ENCODE results near the gene RNF150. TPM values are rescaled to one million over a fixed set of nuclear protein-coding genes. Genes with fewer than 3 reads are reported as not detected.
"Not testable (repeated sequence)": the region's sequence is repeated elsewhere in the genome, so short reads cannot be mapped to it uniquely, and the experiment has no call there.

Gene RNF150
- total and polyA plus RNA-seq, 4 experiments from 2014 or later, result not detected

GRCh38 chr4:140837736-140838135 is 295.5 kb downstream of the RNF150 start:
- ChIA-PET CTCF (ENCODE audit: partially characterized antibody) (no interaction called here), POLR2A (ENCODE audit: partially characterized antibody) (no interaction called here)
- DNase-seq, result no peak
- H3K36me3 ChIP-seq (ENCODE audit: insufficient read depth, low read length), result no peaks in the 10 kb centered on the region
- Mint-ChIP-seq H3K27me3 (peaks cover 4% of the 10 kb centered on the region in 2 donors), H3K27ac (no peak overlapping the region), H3K4me1 (no peaks in the 10 kb centered on the region), H3K9me3 (no peaks in the 10 kb centered on the region), H3K36me3 (no peaks in the 10 kb centered on the region), H3K4me3 (no peak overlapping the region)
- H3K4me1 ChIP-seq (ENCODE audit: insufficient read depth, low read length), result no peaks in the 10 kb centered on the region
- H3K27me3 ChIP-seq (ENCODE audit: insufficient read depth, low read length), result no peaks in the 10 kb centered on the region
- H3K27ac ChIP-seq (ENCODE audit: low read depth, low read length), result no peak overlapping the region
- no peaks in the 10 kb centered on the region for H3K9me3 ChIP-seq (ENCODE audit: control insufficient read depth in 1 of 2, low read length in 2 of 2)
- no peak overlapping the region for H3K4me3 ChIP-seq (ENCODE audit: low read length in 2 of 2)
- intact Hi-C loops (cut with micrococcal nuclease), result no loop called here

- Mint-ChIP-seq H3K27me3 (peaks cover under 1 to 3% of the 10 kb centered on the region in 2 donors), H3K4me3 (no peak overlapping the region)
- CTCF ChIA-PET (ENCODE audit: partially characterized antibody), result no interaction called here
Measured at GRCh38 chr4:140834839-140835495, 298.3 kb downstream of the RNF150 start.

GRCh38 chr4:140833280-140833679 is 300.0 kb downstream of the RNF150 start:
- H3K9me3 Mint-ChIP-seq, result peaks cover 0 to 3% (median 0%) of the 10 kb centered on the region in 8 donors
- DNase-seq, result no peak
- H3K36me3 Mint-ChIP-seq, result no peaks in the 10 kb centered on the region
- no peak overlapping the region for H3K27ac Mint-ChIP-seq
- H3K27me3 Mint-ChIP-seq, result peaks cover 0 to 1% of the 10 kb centered on the region in 2 donors
- intact Hi-C loops (cut with micrococcal nuclease), result no loop called here
- ChIA-PET POLR2A (ENCODE audit: partially characterized antibody) (no interaction called here), CTCF (ENCODE audit: partially characterized antibody) (no interaction called here)
- H3K4me3 Mint-ChIP-seq, result no peak overlapping the region
- H3K4me1 Mint-ChIP-seq, result no peaks in the 10 kb centered on the region
- Histone ChIP-seq H3K27me3 (ENCODE audit: insufficient read depth, low read length) (no peaks in the 10 kb centered on the region), H3K4me1 (ENCODE audit: insufficient read depth, low read length) (no peaks in the 10 kb centered on the region), H3K36me3 (ENCODE audit: insufficient read depth, low read length) (no peaks in the 10 kb centered on the region), H3K27ac (ENCODE audit: low read depth, low read length) (no peak overlapping the region), H3K9me3 (ENCODE audit: control insufficient read depth in 1 of 2, low read length in 2 of 2) (no peaks in the 10 kb centered on the region), H3K4me3 (ENCODE audit: low read length in 2 of 2) (no peak overlapping the region)

More at GRCh38 chr4:140834839-140835495, 298.3 kb downstream of the RNF150 start:
- DNase-seq, result no peak
- Mint-ChIP-seq H3K9me3 (no peaks in the 10 kb centered on the region), H3K4me1 (no peaks in the 10 kb centered on the region), H3K27ac (no peak overlapping the region), H3K36me3 (no peaks in the 10 kb centered on the region)
- intact Hi-C loops (cut with micrococcal nuclease), result no loop called here
- no peaks in the 10 kb centered on the region for H3K27me3 ChIP-seq (ENCODE audit: insufficient read depth, low read length)
- no peaks in the 10 kb centered on the region for H3K9me3 ChIP-seq (ENCODE audit: control insufficient read depth in 1 of 2, low read length in 2 of 2)
- H3K4me3 ChIP-seq (ENCODE audit: low read length in 2 of 2), result no peak overlapping the region
- POLR2A ChIA-PET (ENCODE audit: partially characterized antibody), result no interaction called here
- no peaks in the 10 kb centered on the region for H3K4me1 ChIP-seq (ENCODE audit: insufficient read depth, low read length)
- H3K36me3 ChIP-seq (ENCODE audit: insufficient read depth, low read length), result no peaks in the 10 kb centered on the region
- H3K27ac ChIP-seq (ENCODE audit: low read depth, low read length), result no peak overlapping the region

- H3K4me1 ChIP-seq (ENCODE audit: insufficient read depth, low read length), result no peaks in the 10 kb centered on the region
- H3K27ac ChIP-seq (ENCODE audit: low read depth, low read length), result no peak overlapping the region
Measured at GRCh38 chr4:140829825-140830224, 303.4 kb downstream of the RNF150 start.

GRCh38 chr4:140826701-140827027 is 306.6 kb downstream of the RNF150 start:
- no peaks in the 10 kb centered on the region for H3K36me3 Mint-ChIP-seq
- H3K4me1 ChIP-seq (ENCODE audit: insufficient read depth, low read length), result no peaks in the 10 kb centered on the region
- H3K36me3 ChIP-seq (ENCODE audit: insufficient read depth, low read length), result no peaks in the 10 kb centered on the region
- no peak overlapping the region for H3K27ac ChIP-seq (ENCODE audit: low read depth, low read length)
- DNase-seq, result no peak
- intact Hi-C loops (cut with micrococcal nuclease), result no loop called here
- H3K4me3 Mint-ChIP-seq, result no peak overlapping the region
- CTCF ChIA-PET (ENCODE audit: partially characterized antibody), result interaction anchor here (1.0 kb wide), 1 partner anchor 9 kb away, joined by 4 read pairs; no protein-coding TSS in a partner anchor
- no peaks in the 10 kb centered on the region for H3K9me3 ChIP-seq (ENCODE audit: control insufficient read depth in 1 of 2, low read length in 2 of 2)
- H3K27me3 Mint-ChIP-seq, result peaks cover 0 to 1% of the 10 kb centered on the region in 2 donors
- H3K9me3 Mint-ChIP-seq, result peaks cover 2 to 16% (median 8%) of the 10 kb centered on the region in 8 donors
- no peak overlapping the region for H3K27ac Mint-ChIP-seq
- H3K4me1 Mint-ChIP-seq, result no peaks in the 10 kb centered on the region
- H3K4me3 ChIP-seq (ENCODE audit: low read length in 2 of 2), result no peak overlapping the region
- POLR2A ChIA-PET (ENCODE audit: partially characterized antibody), result no interaction called here
- H3K27me3 ChIP-seq (ENCODE audit: insufficient read depth, low read length), result no peaks in the 10 kb centered on the region

More at GRCh38 chr4:140829825-140830224, 303.4 kb downstream of the RNF150 start:
- H3K4me3 ChIP-seq (ENCODE audit: low read length in 2 of 2), result no peak overlapping the region
- Mint-ChIP-seq H3K9me3 (peaks cover 0 to 6% (median 3%) of the 10 kb centered on the region in 8 donors), H3K4me1 (no peaks in the 10 kb centered on the region), H3K36me3 (no peaks in the 10 kb centered on the region), H3K27ac (no peak overlapping the region), H3K4me3 (no peak overlapping the region), H3K27me3 (no peaks in the 10 kb centered on the region)
- H3K27me3 ChIP-seq (ENCODE audit: insufficient read depth, low read length), result no peaks in the 10 kb centered on the region
- POLR2A ChIA-PET (ENCODE audit: partially characterized antibody), result no interaction called here
- intact Hi-C loops (cut with micrococcal nuclease), result no loop called here
- no peaks in the 10 kb centered on the region for H3K36me3 ChIP-seq (ENCODE audit: insufficient read depth, low read length)
- CTCF ChIA-PET (ENCODE audit: partially characterized antibody), result no interaction called here
- DNase-seq, result no peak
- H3K9me3 ChIP-seq (ENCODE audit: control insufficient read depth in 1 of 2, low read length in 2 of 2), result no peaks in the 10 kb centered on the region

- DNase-seq; CTCF ChIA-PET (ENCODE audit: partially characterized antibody); H3K4me3 Mint-ChIP-seq; H3K4me1 Mint-ChIP-seq; H3K4me1 ChIP-seq (ENCODE audit: insufficient read depth, low read length); POLR2A ChIA-PET (ENCODE audit: partially characterized antibody); H3K27ac Mint-ChIP-seq; H3K9me3 ChIP-seq (ENCODE audit: control insufficient read depth in 1 of 2, low read length in 2 of 2); H3K36me3 Mint-ChIP-seq; H3K27me3 ChIP-seq (ENCODE audit: insufficient read depth, low read length); intact Hi-C loops (cut with micrococcal nuclease); H3K4me3 ChIP-seq (ENCODE audit: low read length in 2 of 2); H3K27ac ChIP-seq (ENCODE audit: low read depth, low read length); H3K36me3 ChIP-seq (ENCODE audit: insufficient read depth, low read length); H3K27me3 Mint-ChIP-seq: not testable (repeated sequence)
- H3K9me3 Mint-ChIP-seq, result peaks cover 2 to 14% (median 7%) of the 10 kb centered on the region in 8 donors
Measured at GRCh38 chr4:140820520-140820919, 312.7 kb downstream of the RNF150 start.

GRCh38 chr4:140819610-140820009 is 313.7 kb downstream of the RNF150 start:
- peaks cover under 1 to 10% (median 5%) of the 10 kb centered on the region in 8 donors for H3K9me3 Mint-ChIP-seq
- H3K4me3 Mint-ChIP-seq, result no peak overlapping the region
- H3K27ac Mint-ChIP-seq, result no peak overlapping the region
- no peaks in the 10 kb centered on the region for H3K27me3 ChIP-seq (ENCODE audit: insufficient read depth, low read length)
- no peaks in the 10 kb centered on the region for H3K9me3 ChIP-seq (ENCODE audit: control insufficient read depth in 1 of 2, low read length in 2 of 2)
- no peak overlapping the region for H3K27ac ChIP-seq (ENCODE audit: low read depth, low read length)
- no peak overlapping the region for H3K4me3 ChIP-seq (ENCODE audit: low read length in 2 of 2)
- H3K36me3 Mint-ChIP-seq, result no peaks in the 10 kb centered on the region
- H3K4me1 ChIP-seq (ENCODE audit: insufficient read depth, low read length), result no peaks in the 10 kb centered on the region
- DNase-seq, result no peak
- intact Hi-C loops (cut with micrococcal nuclease), result no loop called here
- ChIA-PET POLR2A (ENCODE audit: partially characterized antibody) (no interaction called here), CTCF (ENCODE audit: partially characterized antibody) (no interaction called here)
- no peaks in the 10 kb centered on the region for H3K36me3 ChIP-seq (ENCODE audit: insufficient read depth, low read length)
- H3K4me1 Mint-ChIP-seq, result no peaks in the 10 kb centered on the region
- peaks cover 0 to 5% of the 10 kb centered on the region in 2 donors for H3K27me3 Mint-ChIP-seq

GRCh38 chr4:140818433-140818832 is 314.8 kb downstream of the RNF150 start:
- intact Hi-C loops (cut with micrococcal nuclease), result no loop called here
- CTCF ChIA-PET (ENCODE audit: partially characterized antibody), result no interaction called here
- H3K4me1 Mint-ChIP-seq, result no peaks in the 10 kb centered on the region

More at GRCh38 chr4:140818433-140818832, 314.8 kb downstream of the RNF150 start:
- Histone ChIP-seq H3K27me3 (ENCODE audit: insufficient read depth, low read length) (no peaks in the 10 kb centered on the region), H3K36me3 (ENCODE audit: insufficient read depth, low read length) (no peaks in the 10 kb centered on the region), H3K4me3 (ENCODE audit: low read length in 2 of 2) (no peak overlapping the region), H3K4me1 (ENCODE audit: insufficient read depth, low read length) (no peaks in the 10 kb centered on the region), H3K9me3 (ENCODE audit: control insufficient read depth in 1 of 2, low read length in 2 of 2) (no peaks in the 10 kb centered on the region), H3K27ac (ENCODE audit: low read depth, low read length) (no peak overlapping the region)
- Mint-ChIP-seq H3K4me3 (no peak overlapping the region), H3K36me3 (no peaks in the 10 kb centered on the region), H3K9me3 (peaks cover 0 to 5% (median 2%) of the 10 kb centered on the region in 8 donors), H3K27me3 (peaks cover 0 to 7% of the 10 kb centered on the region in 2 donors), H3K27ac (no peak overlapping the region)
- POLR2A ChIA-PET (ENCODE audit: partially characterized antibody), result no interaction called here
- DNase-seq, result no peak
